ENCODE results near the gene IQGAP2.

IQGAP2 gene

GRCh38 chr5:76616206-76616605 lies 213.1 kb downstream of the IQGAP2 start:
- TF ChIP-seq ZNF8 (CRISPR knock-in tag; IDR thresholded peaks at IDR 0.05) (no peak), ARNTL (CRISPR knock-in tag; IDR thresholded peaks at IDR 0.05; ENCODE audit: borderline replicate concordance, low read depth) (no peak), ESRRG (CRISPR knock-in tag; IDR thresholded peaks at IDR 0.05) (no peak), ISL1 (CRISPR knock-in tag; IDR thresholded peaks at IDR 0.05) (no peak), POU6F1 (CRISPR knock-in tag; IDR thresholded peaks at IDR 0.05; ENCODE audit: borderline replicate concordance, low read depth) (no peak), CREB5 (CRISPR knock-in tag; IDR thresholded peaks at IDR 0.05; ENCODE audit: low read depth) (no peak), ZNF565 (CRISPR knock-in tag; conservative IDR thresholded peaks at IDR 0.05; ENCODE audit: low read depth) (no peak), ZC3H10 (CRISPR knock-in tag; IDR thresholded peaks at IDR 0.05) (no peak), PATZ1 (CRISPR knock-in tag; IDR thresholded peaks at IDR 0.05; ENCODE audit: borderline replicate concordance) (no peak), OSR1 (CRISPR knock-in tag; IDR thresholded peaks at IDR 0.05) (no peak), TOX (CRISPR knock-in tag; IDR thresholded peaks at IDR 0.05; ENCODE audit: borderline replicate concordance) (no peak), RARB (CRISPR knock-in tag; IDR thresholded peaks at IDR 0.05) (no peak), SNAI2 (CRISPR knock-in tag; IDR thresholded peaks at IDR 0.05) (no peak), ZFP3 (CRISPR knock-in tag; IDR thresholded peaks at IDR 0.05) (no peak), CSDC2 (CRISPR knock-in tag; IDR thresholded peaks at IDR 0.05) (no peak), BACH2 (CRISPR knock-in tag; IDR thresholded peaks at IDR 0.05; ENCODE audit: borderline replicate concordance) (no peak), ZNF70 (CRISPR knock-in tag; IDR thresholded peaks at IDR 0.05) (no peak), GLIS3 (CRISPR knock-in tag; IDR thresholded peaks at IDR 0.05) (no peak), TSHZ2 (CRISPR knock-in tag; IDR thresholded peaks at IDR 0.05) (no peak), ZFP30 (CRISPR knock-in tag; IDR thresholded peaks at IDR 0.05) (no peak)
- ATAC-seq = no peak

- ATAC-seq = no peak
- TF ChIP-seq ARNTL (CRISPR knock-in tag; IDR thresholded peaks at IDR 0.05; ENCODE audit: borderline replicate concordance, low read depth) (no peak), POU6F1 (CRISPR knock-in tag; IDR thresholded peaks at IDR 0.05; ENCODE audit: borderline replicate concordance, low read depth) (no peak)
These were observed 214.1 kb downstream of the IQGAP2 start for GRCh38 chr5:76617229-76617628.

GRCh38 chr5:76617675-76618074 lies 214.6 kb downstream of the IQGAP2 start:
- peak; percentile 65 for ATAC-seq
- TF ChIP-seq SNAI2 (CRISPR knock-in tag; IDR thresholded peaks at IDR 0.05) (0 out of 2 replicates have a peak, but pooled peaks have one; percentile 14), ZC3H10 (CRISPR knock-in tag; IDR thresholded peaks at IDR 0.05) (no peak), ZFP3 (CRISPR knock-in tag; IDR thresholded peaks at IDR 0.05) (0 out of 2 replicates have a peak, but pooled peaks have one; percentile 19), ISL1 (CRISPR knock-in tag; IDR thresholded peaks at IDR 0.05) (peak; percentile 58)

- no peak for TF ChIP-seq ZC3H10 (CRISPR knock-in tag; IDR thresholded peaks at IDR 0.05)
- TF ChIP-seq BACH2 (CRISPR knock-in tag; IDR thresholded peaks at IDR 0.05; ENCODE audit: borderline replicate concordance) = no peak
- TF ChIP-seq PPARA (CRISPR knock-in tag; IDR thresholded peaks at IDR 0.05; ENCODE audit: borderline replicate concordance) = no peak
- TF ChIP-seq RARB (CRISPR knock-in tag; IDR thresholded peaks at IDR 0.05) = no peak
- no peak for TF ChIP-seq ISL1 (CRISPR knock-in tag; IDR thresholded peaks at IDR 0.05)
These were observed 217.1 kb downstream of the IQGAP2 start for GRCh38 chr5:76620166-76620565.

More at GRCh38 chr5:76620166-76620565, 217.1 kb downstream of the IQGAP2 start:
- ATAC-seq = no peak

Data from SK-N-SH treated with all-trans-retinoic acid at 6 μM for 48 hours (cell line).